D341Med (cell line): ENCODE data around the gene DNAAF1.
"Not testable (repeated sequence)": the region's sequence is repeated elsewhere in the genome, so short reads cannot be mapped to it uniquely, and the experiment has no call there.

Experiments
- DNase-seq: peaks from one replicate; pipeline ENCODE4 v3.0.0; 2012; ENCODE audit warnings: low spot score

Gene DNAAF1

GRCh38 chr16:84144859-84145639 is at the start of gene DNAAF1, which contains the start of gene HSDL1:
Gene DNAAF1, plus strand, starts transcription at chr16:84145308. Its CDS starts 133 bp downstream, at chr16:84145441.
Gene HSDL1, minus strand, starts transcription at chr16:84145177. Its CDS starts 13,856 bp downstream, at chr16:84131321.
- peak; percentile 99 for DNase-seq

DNA sequence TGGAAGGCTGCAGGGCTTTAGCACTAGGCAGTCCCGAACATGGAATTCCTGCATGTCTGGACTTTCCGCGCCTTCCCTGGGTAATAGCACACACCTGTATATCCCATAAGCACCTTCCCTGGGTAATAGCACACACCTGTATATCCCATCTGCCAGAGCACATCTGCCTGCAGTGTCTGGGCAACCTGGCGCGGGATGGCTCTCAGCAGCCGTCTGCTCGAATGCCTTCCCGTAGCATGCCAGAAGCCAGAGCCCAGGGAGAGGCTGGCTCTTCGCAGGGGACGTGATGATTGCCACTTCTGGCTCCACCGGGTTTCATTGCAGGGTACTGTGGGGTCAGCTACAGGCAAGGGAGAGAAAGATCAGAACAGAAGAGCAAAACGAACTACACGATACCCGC is 49.6 kb upstream of the DNAAF1 start:
- DNase-seq: peak; percentile 68

- DNase-seq: no peak
These were observed 48.6 kb upstream of the DNAAF1 start for GRCh38 chr16:84096447-84097005.

DNA sequence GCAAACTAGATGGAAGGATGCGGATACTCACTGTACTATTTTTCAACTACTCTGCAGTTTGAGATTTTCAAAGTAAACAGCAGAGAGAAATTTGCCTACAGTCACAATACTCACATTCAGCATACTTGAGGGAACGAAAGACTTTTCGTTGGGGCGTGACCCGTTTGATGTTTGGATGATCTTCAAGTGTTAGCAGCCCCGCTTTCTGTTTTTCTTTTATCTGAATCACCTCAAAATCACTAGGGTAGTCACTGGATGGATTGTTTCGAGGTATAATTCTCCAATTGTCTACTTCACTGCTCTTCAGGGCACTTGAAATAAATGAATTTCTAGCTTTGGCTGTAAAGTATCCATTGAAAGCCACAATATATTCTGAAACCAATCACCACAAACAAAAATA is 46.2 kb upstream of the DNAAF1 start:
- DNase-seq: no peak

- no peak for DNase-seq
These were observed 41.4 kb upstream of the DNAAF1 start for GRCh38 chr16:84103678-84104077.

GRCh38 chr16:84104231-84104630 is 40.9 kb upstream of the DNAAF1 start:
- DNase-seq: no peak

DNA sequence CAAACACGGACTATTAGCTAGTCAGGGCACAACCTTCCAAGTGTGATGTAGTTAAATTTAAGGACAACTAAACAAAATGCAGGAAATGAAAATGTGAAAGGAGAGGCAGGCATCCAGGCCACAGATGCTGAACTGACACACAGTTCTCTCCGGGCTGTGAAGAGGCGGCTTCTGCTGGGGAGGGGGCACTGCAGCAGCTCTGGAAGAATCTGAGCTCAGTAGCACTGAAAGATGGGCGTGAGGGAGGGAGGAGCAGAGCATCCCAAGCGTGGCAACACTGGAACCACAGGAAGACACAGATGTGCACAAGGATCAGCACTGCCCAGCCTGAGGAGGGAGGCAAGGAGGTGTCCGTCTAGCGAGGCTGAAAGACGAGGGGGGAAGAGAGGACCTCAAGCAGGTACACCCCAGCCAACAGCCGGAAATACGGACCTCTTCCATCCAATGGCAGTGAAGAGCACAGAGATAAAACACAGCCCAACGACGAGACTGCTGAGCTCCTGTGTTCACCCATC is 39.8 kb upstream of the DNAAF1 start:
- DNase-seq: no peak

GRCh38 chr16:84105948-84106740 is 39.0 kb upstream of the DNAAF1 start:
- DNase-seq: no peak

DNA sequence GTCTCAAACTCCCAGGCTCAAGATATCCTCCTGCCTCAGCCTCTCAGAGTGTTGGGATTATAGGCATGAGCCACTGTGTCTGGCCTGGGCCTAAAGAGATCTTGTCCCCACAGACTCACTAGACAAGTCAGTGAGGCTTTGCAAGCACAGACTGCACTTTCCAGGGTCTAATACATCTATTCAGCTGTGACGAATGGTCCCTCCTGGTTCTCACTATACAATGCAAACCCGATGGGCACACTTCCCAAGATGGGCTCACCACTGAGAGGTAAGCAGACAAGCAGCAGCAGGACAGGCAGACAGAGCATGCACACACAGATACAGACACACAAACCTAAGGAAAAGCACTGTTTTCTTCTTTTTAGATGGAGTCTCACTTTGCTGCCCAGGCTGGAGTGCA is 37.2 kb upstream of the DNAAF1 start:
- DNase-seq: no peak

DNA sequence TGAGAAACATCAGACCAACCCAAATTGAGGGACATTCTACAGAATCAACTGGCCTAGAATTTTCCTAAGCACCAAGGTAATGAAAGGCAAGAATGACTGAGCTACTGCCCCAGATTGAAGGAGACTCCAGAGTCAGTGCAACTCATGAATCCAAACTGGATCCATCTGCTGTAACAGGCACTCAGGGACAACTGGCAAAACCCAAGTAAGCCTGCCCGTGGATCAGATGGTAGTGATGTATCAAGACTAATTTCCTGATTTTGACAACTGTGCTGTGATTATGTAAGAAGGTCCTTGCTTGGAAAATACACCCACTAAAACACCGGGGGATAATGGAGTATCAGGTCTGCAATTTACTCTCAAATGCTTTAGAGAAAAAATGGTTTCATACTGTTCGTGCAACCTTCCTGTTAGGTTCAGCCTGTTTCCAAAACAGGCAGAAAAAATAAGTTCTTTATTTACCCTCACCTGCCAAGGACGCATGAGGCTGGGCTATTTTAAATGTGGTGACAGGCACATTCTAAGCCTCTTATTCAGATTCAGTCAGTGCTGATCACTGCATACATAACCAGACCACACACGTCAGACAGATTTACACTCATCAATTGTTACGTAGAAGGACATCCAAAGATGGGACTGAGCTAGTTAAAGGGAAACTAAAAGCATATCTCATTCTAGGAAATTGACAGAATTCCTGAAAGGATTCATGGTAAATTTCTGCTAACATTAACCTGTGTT is 35.3 kb upstream of the DNAAF1 start:
- no peak for DNase-seq

- DNase-seq: no peak
These were observed 34.6 kb upstream of the DNAAF1 start for GRCh38 chr16:84110527-84110926.

- no peak for DNase-seq
These were observed 33.6 kb upstream of the DNAAF1 start for GRCh38 chr16:84111525-84111924.

GRCh38 chr16:84111949-84112348 is 33.2 kb upstream of the DNAAF1 start:
- DNase-seq: not testable (repeated sequence)

DNA sequence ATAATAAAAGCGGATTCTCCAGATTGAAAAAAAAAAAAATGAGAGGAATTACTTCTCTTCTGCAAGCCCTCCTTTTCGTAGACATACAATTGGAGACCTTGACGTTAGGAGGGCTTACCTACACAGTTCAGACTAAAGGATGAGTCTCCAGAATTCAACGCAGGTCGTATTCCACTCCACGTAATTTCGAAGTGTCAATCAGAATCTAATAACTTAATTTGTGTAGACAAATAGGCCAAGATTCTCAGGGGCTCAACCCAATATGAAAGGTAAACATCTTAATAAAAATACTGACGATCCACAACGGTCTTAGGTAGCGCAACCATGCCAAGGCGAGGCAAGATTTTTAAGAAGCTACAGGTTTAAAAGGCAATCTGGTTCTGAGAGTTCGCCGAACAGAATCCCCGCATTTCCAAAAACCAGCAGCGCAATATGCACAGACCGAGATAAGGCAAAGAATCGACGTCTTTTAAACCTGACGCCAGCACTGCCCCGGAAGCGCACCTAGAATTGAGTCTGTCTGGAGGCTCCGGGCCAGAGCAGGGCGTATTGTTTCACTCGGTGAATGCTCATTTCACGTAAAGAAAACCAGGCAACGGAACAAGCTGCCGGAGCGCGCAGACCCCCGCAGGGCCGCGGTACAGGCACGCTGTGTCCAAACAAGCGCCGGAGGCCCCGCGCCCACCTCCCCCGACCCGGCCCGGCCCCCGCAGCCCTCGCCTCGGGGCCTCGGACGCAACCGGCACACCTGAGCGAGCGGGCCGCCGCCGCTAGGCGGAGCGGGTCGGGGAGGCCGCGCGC is 29.0 kb upstream of the DNAAF1 start:
- DNase-seq: no peak

DNA sequence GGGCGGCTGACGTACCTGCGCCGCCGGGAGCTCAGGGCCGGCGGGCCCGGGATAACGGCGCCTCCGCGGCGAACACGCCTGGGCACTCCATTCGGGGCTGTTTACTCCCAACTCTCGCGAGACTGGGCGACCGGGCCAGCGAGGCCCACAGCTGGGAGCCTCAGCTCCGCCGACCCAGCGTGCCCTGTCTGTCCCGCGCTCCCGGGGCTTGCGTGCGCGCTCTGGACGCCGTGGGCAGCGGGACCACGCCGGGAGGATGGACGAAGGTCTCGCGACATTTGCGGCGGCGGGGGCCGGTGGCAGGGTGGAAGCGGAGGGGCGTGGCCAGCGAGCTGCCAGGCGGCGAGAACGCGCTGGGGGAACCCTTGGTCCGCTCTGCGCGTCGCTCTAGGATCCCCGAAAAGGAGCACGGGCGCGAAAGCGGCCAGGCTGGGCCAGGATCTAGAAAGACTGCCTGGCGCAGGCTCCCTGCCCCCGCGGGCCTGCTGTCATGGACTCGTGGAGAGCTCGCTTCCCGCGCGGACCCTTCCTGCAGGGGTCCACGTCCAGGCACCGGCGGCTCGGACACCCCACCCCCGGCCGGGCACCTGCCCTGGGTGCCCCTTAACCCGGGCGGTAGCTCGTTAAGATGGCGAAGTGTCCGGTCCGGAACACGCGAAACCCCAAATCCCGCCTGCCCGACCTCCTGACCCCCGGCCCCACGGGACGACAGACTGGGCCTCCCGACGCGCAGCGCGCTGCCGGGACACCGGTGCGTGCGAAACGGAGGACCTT is 28.2 kb upstream of the DNAAF1 start, which contains the start of gene MBTPS1:
Gene MBTPS1, minus strand, starts transcription at position 223 of the 774 bp plus-strand sequence. CDS start 15,159 bp downstream, outside the sequence.
- DNase-seq: peak; percentile 98

DNA sequence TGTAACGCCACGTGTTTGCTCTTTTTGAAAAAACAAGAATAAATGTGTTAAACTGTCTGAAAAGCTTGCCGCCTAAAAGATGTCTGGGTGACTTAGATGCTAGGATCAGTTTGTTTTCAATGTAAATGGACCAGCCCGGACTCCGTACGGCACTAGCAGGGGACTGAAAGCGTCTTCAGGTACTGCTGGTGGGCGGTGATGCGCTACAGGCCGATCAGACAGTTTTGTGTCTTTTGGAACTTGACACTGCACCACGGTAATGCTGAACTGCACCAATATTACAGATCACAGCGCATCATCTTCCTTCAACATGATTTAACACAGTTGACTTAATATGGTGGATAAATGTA is 27.6 kb upstream of the DNAAF1 start:
- peak; percentile 47 for DNase-seq

- DNase-seq: not testable (repeated sequence)
These were observed 26.8 kb upstream of the DNAAF1 start for GRCh38 chr16:84118315-84118714.

- no peak for DNase-seq
These were observed 25.7 kb upstream of the DNAAF1 start for GRCh38 chr16:84119368-84119767.

DNA sequence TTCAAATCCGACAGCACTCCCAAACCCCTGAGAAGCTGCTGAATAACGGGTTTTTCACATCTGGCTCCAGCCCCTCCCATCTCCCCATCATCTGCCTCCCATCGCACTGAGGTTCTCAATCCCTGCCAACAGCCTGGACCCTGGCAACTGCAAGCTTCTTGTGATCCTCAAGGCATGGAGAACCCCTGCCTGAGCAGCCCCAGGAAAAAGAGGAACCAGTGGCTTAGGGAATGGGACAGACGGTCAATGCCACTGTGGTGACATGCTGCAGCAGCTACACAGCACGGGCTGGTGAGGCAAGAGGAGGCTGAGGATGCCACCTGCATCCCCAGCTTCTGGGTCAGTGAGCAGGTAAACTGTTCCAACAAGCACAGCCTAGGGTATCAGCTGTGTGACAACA is 25.1 kb upstream of the DNAAF1 start:
- no peak for DNase-seq

DNA sequence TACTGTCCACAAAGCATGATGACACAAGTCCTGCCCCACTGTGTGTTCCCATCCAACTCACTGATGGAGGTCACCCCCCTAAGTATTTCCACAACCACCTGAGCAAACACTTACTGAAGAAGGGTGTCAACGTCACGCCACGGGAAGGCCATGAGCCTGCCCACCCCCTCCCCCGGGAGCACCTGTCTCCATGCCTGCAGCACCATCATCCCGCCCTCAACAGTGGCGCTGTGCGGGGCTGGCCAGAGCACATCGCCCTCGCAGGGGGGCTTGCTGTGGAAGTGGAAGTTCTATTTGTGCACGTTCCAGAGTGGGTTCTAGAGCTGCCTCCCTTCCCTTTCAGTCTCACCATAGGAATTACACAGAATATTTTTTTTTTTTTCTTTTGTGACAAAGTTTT is 24.1 kb upstream of the DNAAF1 start:
- DNase-seq: no peak
